Measurements from ENCODE around the gene SESN1.

- no peak for TF ChIP-seq POLR2A (IDR thresholded peaks at IDR 0.05)
- TF ChIP-seq, protein P1, sequence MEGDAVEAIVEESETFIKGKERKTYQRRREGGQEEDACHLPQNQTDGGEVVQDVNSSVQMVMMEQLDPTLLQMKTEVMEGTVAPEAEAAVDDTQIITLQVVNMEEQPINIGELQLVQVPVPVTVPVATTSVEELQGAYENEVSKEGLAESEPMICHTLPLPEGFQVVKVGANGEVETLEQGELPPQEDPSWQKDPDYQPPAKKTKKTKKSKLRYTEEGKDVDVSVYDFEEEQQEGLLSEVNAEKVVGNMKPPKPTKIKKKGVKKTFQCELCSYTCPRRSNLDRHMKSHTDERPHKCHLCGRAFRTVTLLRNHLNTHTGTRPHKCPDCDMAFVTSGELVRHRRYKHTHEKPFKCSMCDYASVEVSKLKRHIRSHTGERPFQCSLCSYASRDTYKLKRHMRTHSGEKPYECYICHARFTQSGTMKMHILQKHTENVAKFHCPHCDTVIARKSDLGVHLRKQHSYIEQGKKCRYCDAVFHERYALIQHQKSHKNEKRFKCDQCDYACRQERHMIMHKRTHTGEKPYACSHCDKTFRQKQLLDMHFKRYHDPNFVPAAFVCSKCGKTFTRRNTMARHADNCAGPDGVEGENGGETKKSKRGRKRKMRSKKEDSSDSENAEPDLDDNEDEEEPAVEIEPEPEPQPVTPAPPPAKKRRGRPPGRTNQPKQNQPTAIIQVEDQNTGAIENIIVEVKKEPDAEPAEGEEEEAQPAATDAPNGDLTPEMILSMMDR (IDR thresholded peaks at IDR 0.05) = no peak
Measured at GRCh38 chr6:108983151-108983550, 111.5 kb downstream of the SESN1 start.
